Ishikawa (cell line): Measurements from ENCODE around the gene NSA2.

Source experiments
- CEBPB ChIP-seq: IDR thresholded peaks from 2 replicates; pipeline ENCODE4 v1.6.1; 2012
- CREB1 ChIP-seq: IDR thresholded peaks from 2 replicates; pipeline ENCODE4 v1.6.1; 2012; ENCODE audit warnings: low read depth
- EGR1 ChIP-seq: IDR thresholded peaks from 2 replicates; pipeline ENCODE4 v1.6.1; 2012
- EP300 ChIP-seq: IDR thresholded peaks from 2 replicates; pipeline ENCODE4 v1.6.1; 2012; ENCODE audit warnings: borderline replicate concordance
- FOXM1 ChIP-seq: IDR thresholded peaks from 2 replicates; pipeline ENCODE4 v1.6.1; 2012; ENCODE audit warnings: low read depth, borderline replicate concordance
- NFIC ChIP-seq: IDR thresholded peaks from 2 replicates; pipeline ENCODE4 v1.6.1; 2012
- RAD21 ChIP-seq: IDR thresholded peaks from 2 replicates; pipeline ENCODE4 v1.6.1; 2012; ENCODE audit warnings: low read depth
- TAF1 ChIP-seq: IDR thresholded peaks from 2 replicates; pipeline ENCODE4 v1.6.1; 2012; ENCODE audit warnings: low read depth, mild to moderate bottlenecking
- TCF12 ChIP-seq: IDR thresholded peaks from 2 replicates; pipeline ENCODE4 v1.6.1; 2012; ENCODE audit warnings: low read depth
- TEAD4 ChIP-seq: IDR thresholded peaks from 2 replicates; pipeline ENCODE4 v1.6.1; 2012
- YY1 ChIP-seq: IDR thresholded peaks from 2 replicates; pipeline ENCODE4 v1.6.1; 2012; ENCODE audit warnings: low read depth
- ZBTB7A ChIP-seq: IDR thresholded peaks from 2 replicates; pipeline ENCODE4 v1.6.1; 2012; ENCODE audit warnings: low read depth
- TF ChIP-seq, protein P1 (sequence below): IDR thresholded peaks from 2 replicates; pipeline ENCODE4 v1.6.1; 2012
- TF ChIP-seq, protein P2 (sequence below): IDR thresholded peaks from 2 replicates; pipeline ENCODE4 v1.6.1; 2012
- TF ChIP-seq, protein P3 (sequence below): IDR thresholded peaks from 2 replicates; pipeline ENCODE4 v1.6.1; 2012; ENCODE audit warnings: low read depth, mild to moderate bottlenecking

NSA2 gene

DNA sequence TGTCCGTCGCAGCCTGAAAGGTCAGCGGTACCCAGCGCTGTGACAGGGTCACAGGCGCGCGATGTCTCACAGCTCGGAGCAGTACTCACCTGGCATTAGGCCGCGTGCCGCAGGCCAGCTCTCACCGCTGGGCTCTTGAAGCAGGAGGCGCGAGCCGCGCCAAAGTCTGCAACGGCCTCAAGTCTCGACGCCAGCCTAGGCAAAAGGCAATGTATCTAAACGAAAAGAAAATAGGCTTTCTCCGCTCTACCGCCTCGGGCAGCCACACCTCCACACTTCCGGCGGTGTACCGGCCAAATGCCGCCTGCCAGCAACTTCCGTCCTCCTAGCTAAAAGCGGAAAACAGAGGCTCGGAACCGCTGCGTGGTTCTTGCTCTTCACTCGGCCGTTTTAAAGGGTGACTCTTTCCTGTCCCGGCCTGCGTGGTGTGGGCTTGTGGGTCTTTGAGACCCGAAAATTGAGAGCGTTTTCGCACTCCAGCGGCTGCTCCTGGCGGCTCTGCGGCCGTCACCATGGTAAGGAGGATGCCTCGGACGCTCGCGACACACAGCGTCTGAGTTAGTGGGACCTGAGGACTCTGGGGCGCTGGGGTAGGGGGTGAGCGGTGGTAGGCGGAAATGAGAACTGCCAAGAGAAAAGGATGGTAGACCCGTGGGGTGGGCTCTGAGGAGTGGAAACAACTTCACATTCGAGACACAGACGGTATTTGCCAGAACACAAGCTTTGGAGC, at the start of gene NSA2, which contains the start of gene GFM2:
Gene NSA2, plus strand, starts transcription at position 401 of the 730 bp plus-strand sequence. Its CDS starts 112 bp downstream, at position 513.
Gene GFM2, minus strand, starts transcription at position 269 of the 730 bp plus-strand sequence. CDS start 3,375 bp downstream, outside the sequence.
- TF ChIP-seq CEBPB = no peak; the same call in 1 of the 2 replicates
- TF ChIP-seq, protein P1, sequence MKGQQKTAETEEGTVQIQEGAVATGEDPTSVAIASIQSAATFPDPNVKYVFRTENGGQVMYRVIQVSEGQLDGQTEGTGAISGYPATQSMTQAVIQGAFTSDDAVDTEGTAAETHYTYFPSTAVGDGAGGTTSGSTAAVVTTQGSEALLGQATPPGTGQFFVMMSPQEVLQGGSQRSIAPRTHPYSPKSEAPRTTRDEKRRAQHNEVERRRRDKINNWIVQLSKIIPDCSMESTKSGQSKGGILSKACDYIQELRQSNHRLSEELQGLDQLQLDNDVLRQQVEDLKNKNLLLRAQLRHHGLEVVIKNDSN = peak; percentile 72
- TF ChIP-seq FOXM1 = no peak
- peak; percentile 84 for TF ChIP-seq TAF1
- peak; percentile 58 for TF ChIP-seq YY1
- peak; percentile 8; the same call in 1 of the 2 replicates for TF ChIP-seq CREB1
- no peak for TF ChIP-seq TEAD4
- peak; percentile 55; the same call in 1 of the 2 replicates for TF ChIP-seq ZBTB7A
- TF ChIP-seq RAD21 = no peak
- peak; percentile 17 for TF ChIP-seq EGR1
- TF ChIP-seq NFIC = peak; percentile 34; the same call in 1 of the 2 replicates
- peak; percentile 46; the same call in 1 of the 2 replicates for TF ChIP-seq TCF12
- TF ChIP-seq, protein P2, sequence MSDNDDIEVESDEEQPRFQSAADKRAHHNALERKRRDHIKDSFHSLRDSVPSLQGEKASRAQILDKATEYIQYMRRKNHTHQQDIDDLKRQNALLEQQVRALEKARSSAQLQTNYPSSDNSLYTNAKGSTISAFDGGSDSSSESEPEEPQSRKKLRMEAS = peak; percentile 90
- TF ChIP-seq EP300 = no peak; the same call in 1 of the 2 replicates

DNA sequence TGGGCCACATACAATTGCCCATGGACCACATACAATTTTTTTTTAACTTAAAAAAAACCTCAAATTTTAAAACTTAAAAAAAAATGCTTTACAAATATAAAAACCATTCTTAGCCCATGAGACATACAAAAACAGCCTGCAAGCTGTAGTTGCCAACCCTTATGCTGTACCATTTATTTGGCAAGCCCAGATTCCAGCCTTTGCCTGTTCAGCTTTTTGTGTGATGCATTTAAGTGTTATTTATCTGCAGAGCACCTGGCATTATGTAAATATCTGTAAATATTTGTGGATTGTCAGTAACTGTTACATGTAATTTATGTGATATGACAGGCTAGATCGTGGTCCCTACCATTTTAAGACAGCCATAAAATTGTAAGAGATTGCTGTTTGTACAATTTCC, 49.5 kb upstream of the NSA2 start:
- no peak for TF ChIP-seq CREB1
- no peak for TF ChIP-seq YY1
- no peak for TF ChIP-seq FOXM1
- no peak for TF ChIP-seq CEBPB
- no peak for TF ChIP-seq RAD21
- TF ChIP-seq, protein P2 = no peak
- no peak for TF ChIP-seq ZBTB7A
- no peak for TF ChIP-seq NFIC
- TF ChIP-seq, protein P1 = no peak
- TF ChIP-seq TEAD4 = no peak
- no peak for TF ChIP-seq EP300
- TF ChIP-seq TAF1 = no peak
- TF ChIP-seq EGR1 = no peak
- TF ChIP-seq, protein P3, sequence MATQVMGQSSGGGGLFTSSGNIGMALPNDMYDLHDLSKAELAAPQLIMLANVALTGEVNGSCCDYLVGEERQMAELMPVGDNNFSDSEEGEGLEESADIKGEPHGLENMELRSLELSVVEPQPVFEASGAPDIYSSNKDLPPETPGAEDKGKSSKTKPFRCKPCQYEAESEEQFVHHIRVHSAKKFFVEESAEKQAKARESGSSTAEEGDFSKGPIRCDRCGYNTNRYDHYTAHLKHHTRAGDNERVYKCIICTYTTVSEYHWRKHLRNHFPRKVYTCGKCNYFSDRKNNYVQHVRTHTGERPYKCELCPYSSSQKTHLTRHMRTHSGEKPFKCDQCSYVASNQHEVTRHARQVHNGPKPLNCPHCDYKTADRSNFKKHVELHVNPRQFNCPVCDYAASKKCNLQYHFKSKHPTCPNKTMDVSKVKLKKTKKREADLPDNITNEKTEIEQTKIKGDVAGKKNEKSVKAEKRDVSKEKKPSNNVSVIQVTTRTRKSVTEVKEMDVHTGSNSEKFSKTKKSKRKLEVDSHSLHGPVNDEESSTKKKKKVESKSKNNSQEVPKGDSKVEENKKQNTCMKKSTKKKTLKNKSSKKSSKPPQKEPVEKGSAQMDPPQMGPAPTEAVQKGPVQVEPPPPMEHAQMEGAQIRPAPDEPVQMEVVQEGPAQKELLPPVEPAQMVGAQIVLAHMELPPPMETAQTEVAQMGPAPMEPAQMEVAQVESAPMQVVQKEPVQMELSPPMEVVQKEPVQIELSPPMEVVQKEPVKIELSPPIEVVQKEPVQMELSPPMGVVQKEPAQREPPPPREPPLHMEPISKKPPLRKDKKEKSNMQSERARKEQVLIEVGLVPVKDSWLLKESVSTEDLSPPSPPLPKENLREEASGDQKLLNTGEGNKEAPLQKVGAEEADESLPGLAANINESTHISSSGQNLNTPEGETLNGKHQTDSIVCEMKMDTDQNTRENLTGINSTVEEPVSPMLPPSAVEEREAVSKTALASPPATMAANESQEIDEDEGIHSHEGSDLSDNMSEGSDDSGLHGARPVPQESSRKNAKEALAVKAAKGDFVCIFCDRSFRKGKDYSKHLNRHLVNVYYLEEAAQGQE = no peak

DNA sequence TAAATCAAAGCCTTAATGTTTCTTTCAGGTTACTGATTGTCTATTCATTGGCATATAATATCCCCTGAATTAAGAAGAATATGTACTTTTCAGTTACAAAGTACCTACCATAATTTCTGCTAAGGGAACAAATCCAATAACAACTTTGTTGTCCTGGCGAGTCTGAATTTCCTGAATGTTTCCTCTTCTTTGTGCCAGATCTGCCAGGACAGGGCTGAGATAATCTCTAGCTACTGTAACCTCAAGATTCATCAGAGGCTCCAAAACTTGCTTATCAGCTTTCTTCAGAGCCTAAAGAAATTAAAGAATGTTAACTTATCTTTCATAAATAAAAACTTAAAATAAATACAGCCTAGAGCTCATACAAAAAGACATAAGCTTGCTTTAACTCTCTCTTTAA, 44.8 kb upstream of the NSA2 start:
- TF ChIP-seq, protein P1 = no peak
- TF ChIP-seq ZBTB7A = no peak
- TF ChIP-seq RAD21 = no peak
- TF ChIP-seq, protein P3 = no peak
- TF ChIP-seq, protein P2 = no peak
- TF ChIP-seq YY1 = no peak
- no peak for TF ChIP-seq CREB1
- no peak for TF ChIP-seq TAF1
- TF ChIP-seq NFIC = no peak
- no peak for TF ChIP-seq TEAD4
- TF ChIP-seq TCF12 = no peak
- no peak for TF ChIP-seq EP300
- TF ChIP-seq FOXM1 = no peak
- no peak for TF ChIP-seq EGR1
- no peak for TF ChIP-seq CEBPB

DNA sequence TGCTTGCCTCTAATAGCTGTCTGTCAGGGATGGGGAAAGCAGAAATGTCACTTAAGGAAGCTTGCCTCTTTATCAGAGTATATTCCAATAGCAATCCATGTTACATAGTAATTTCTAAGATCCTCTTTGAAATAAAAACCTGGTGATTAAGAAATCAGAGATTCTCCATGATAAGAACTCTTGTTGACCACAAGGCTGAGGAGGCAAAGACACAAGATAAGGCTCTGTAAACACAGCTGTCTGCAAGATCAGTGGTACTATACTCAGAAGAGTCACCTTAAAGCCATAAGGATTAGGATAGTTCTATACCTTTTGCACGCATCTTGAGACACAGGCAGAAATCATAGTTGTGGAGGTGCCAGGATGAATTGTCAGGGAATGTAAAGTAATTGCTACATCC, 41.7 kb upstream of the NSA2 start:
- no peak for TF ChIP-seq RAD21
- no peak for TF ChIP-seq ZBTB7A
- no peak for TF ChIP-seq TEAD4
- no peak for TF ChIP-seq CEBPB
- no peak for TF ChIP-seq EP300
